K562 (cell line): Measurements from ENCODE around the gene COL6A1. TPM values are rescaled to one million over a fixed set of nuclear protein-coding genes. Genes with fewer than 3 reads are reported as not detected.

Experiments
- ARID4B ChIP-seq: sonication (generic); formaldehyde crosslinking; IDR thresholded peaks from 2 replicates; pipeline ENCODE4 v1.8.0; 2022; ENCODE audit warnings: mild to moderate bottlenecking, missing genetic modification reagents
- CREB1 ChIP-seq, 2 experiments: sonication (generic) in 1 of 2; formaldehyde crosslinking in 1 of 2; IDR thresholded peaks; 2 replicates each; pipeline versions ENCODE4 v1.6.1 to v1.8.0; 2012 to 2022; ENCODE audit warnings: inconsistent platforms in 1 of 2, mild to moderate bottlenecking in 1 of 2, missing genetic modification reagents in 1 of 2, moderate library complexity in 1 of 2
- ELF4 ChIP-seq: fragments of 450-650 bp; formaldehyde crosslinking; IDR thresholded peaks from 2 replicates; pipeline ENCODE4 v1.4.0; 2022; ENCODE audit warnings: missing genetic modification characterization
- MGA ChIP-seq: fragments of 450-650 bp; IDR thresholded peaks from 2 replicates; pipeline ENCODE4 v1.6.1; 2016; ENCODE audit warnings: mild to moderate bottlenecking, moderate library complexity
- NFYB ChIP-seq: IDR thresholded peaks from 2 replicates; pipeline ENCODE4 v1.6.1; 2011; ENCODE audit warnings: mild to moderate bottlenecking, moderate library complexity; ENCODE audit not compliant: insufficient read length; ENCODE audit errors: extremely low read depth
- PYGO2 ChIP-seq: fragments of 450-650 bp; IDR thresholded peaks from 2 replicates; pipeline ENCODE4 v1.6.1; 2016; ENCODE audit warnings: mild to moderate bottlenecking, missing genetic modification characterization, moderate library complexity, missing compliant biosample characterization
- ZNF354B ChIP-seq: fragments of 250-450 bp; sonication (Bioruptor Pico); IDR thresholded peaks from 2 replicates; pipeline ENCODE4 v1.4.0; 2020
- polyA plus RNA-seq, 8 experiments: library from polyadenylated mRNA; depleted of rRNA in 4 of 8; stranded (reverse) in 5 of 8; unstranded in 3 of 8; fragments of >200 nt; fragmentation: Nextera tagmentation in 2 of 8; fragmentation: Illumina TruSeq in 1 of 8; extraction: Ambion mirVana in 2 of 8; extraction: Trizol in 1 of 8; gene quantifications; 2 replicates each; pipeline versions ENCODE4 v1.2.1 to v1.2.3, GENCODE V29; 2011 to 2014; ENCODE audit warnings: inconsistent platforms in 1 of 8, missing spikeins in 1 of 8
- total RNA-seq, 7 experiments: library from RNA; depleted of rRNA in 6 of 7; stranded (reverse); fragments of >200 nt in 6 of 7; fragmentation: Illumina TruSeq in 2 of 7; extraction: Trizol in 2 of 7; gene quantifications; 2 replicates each; pipeline versions ENCODE4 v1.2.1 to v1.2.3, GENCODE V29; 2011 to 2021; ENCODE audit warnings: low replicate concordance in 1 of 7
- TF ChIP-seq, protein P1 (sequence below): sonication (generic); formaldehyde crosslinking; IDR thresholded peaks from 2 replicates; pipeline ENCODE4 v1.8.1; 2022; ENCODE audit warnings: missing genetic modification reagents

The COL6A1 gene
- total and polyA plus RNA-seq, 9 of the 15 experiments (the other 6 are each of a cell fraction or from before 2014, with no cell fraction given) = 0.07 to 1.3 (median 0.14) TPM; not detected in 3

DNA sequence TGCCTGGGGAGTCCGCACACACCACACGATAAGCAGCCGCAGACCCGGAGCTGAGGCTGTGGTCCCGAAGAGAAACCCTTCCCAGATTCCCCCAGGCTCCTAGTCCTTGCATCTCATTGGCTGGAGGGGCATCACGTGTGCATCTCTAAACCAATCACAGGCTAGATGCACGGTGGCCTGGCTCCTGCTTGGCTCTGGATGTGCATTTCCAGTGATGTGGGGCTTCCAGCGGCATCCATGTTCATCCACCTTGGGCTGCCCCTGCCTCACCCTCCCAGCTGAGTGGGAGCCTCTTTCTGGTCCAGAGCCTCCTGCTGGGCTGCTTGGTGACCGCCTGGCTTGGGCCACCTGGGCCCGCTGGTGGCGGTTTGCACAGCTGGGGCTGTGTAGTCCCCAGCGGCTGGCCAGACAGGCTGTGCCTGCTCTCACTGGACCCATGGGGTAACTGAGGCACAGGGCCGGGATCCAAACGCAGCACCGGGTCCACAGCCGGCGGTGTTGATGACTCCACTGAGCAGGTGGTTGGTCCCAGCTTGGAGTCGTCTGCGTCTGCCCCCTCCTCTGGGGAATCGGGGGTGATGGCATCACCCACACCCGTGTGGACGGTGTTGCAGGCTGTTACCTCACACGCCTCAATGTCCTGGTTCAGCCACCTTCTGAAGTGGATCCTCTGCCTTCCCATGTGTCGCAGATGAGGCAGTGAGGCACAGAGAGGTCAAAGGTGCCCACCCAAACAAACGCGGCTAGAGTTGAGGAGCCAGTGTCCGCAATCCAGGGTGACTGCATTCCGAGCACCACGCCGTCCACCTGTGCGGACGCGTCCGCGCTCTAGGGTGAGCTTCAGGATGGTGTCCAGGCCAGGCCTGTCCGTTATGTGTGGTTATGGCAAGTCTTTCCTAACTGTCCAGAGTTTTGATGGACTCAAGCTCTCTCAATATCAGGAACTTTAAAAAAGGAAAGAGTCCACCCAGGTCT, 41.3 kb downstream of the COL6A1 start (continued):
- no peak for TF ChIP-seq ARID4B (CRISPR knock-in tag)
- peak; percentile 94 for TF ChIP-seq MGA
- peak; percentile 88 for TF ChIP-seq NFYB
- TF ChIP-seq CREB1 (IDR thresholded peaks at IDR 0.05) = no peak
- peak; percentile 24; the same call in 1 of the 2 replicates for TF ChIP-seq CREB1 (CRISPR knock-in tag; IDR thresholded peaks at IDR 0.05)
- TF ChIP-seq ZNF354B (CRISPR knock-in tag) = no peak
- TF ChIP-seq, protein P1, sequence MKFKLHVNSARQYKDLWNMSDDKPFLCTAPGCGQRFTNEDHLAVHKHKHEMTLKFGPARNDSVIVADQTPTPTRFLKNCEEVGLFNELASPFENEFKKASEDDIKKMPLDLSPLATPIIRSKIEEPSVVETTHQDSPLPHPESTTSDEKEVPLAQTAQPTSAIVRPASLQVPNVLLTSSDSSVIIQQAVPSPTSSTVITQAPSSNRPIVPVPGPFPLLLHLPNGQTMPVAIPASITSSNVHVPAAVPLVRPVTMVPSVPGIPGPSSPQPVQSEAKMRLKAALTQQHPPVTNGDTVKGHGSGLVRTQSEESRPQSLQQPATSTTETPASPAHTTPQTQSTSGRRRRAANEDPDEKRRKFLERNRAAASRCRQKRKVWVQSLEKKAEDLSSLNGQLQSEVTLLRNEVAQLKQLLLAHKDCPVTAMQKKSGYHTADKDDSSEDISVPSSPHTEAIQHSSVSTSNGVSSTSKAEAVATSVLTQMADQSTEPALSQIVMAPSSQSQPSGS (CRISPR knock-in tag) = 0 out of 2 replicates have a peak, but pooled peaks have one; percentile 38
- TF ChIP-seq ELF4 = no peak
- TF ChIP-seq PYGO2 (tag) = no peak
